Type B pancreatic cell (in vitro differentiated cells): Measurements from ENCODE around the gene COL23A1. TPM values are rescaled to one million over a fixed set of nuclear protein-coding genes. Genes with fewer than 3 reads are reported as not detected.

Experiments used
- DNase-seq: peaks from one replicate; pipeline ENCODE4 v3.0.0; 2021; ENCODE audit warnings: mixed read lengths; ENCODE audit not compliant: unreplicated experiment; ENCODE audit errors: extremely low spot score
- H3K27ac Mint-ChIP-seq: 2 replicates; pipeline ENCODE4 v1.8.0; 2021; ENCODE audit warnings: mild to moderate bottlenecking, mixed read lengths
- H3K27me3 Mint-ChIP-seq: 2 replicates; pipeline ENCODE4 v1.8.0; 2021; ENCODE audit warnings: mixed read lengths
- H3K36me3 Mint-ChIP-seq: 2 replicates; pipeline ENCODE4 v1.8.0; 2021; ENCODE audit warnings: mixed read lengths
- H3K4me1 Mint-ChIP-seq: one replicate; pipeline ENCODE4 v1.8.0; 2021; ENCODE audit warnings: mixed read lengths; ENCODE audit not compliant: unreplicated experiment
- H3K4me3 Mint-ChIP-seq: 2 replicates; pipeline ENCODE4 v1.8.0; 2021; ENCODE audit warnings: mild to moderate bottlenecking, mixed read lengths
- H3K9me3 Mint-ChIP-seq: 2 replicates; pipeline ENCODE4 v1.8.0; 2021; ENCODE audit warnings: mixed read lengths
- CTCF ChIP-seq: fragments of 200-600 bp; sonication (generic); conservative IDR thresholded peaks from 2 replicates; pipeline ENCODE4 v1.5.0; 2021; ENCODE audit warnings: antibody characterized with exemption, mild to moderate bottlenecking
- total RNA-seq: library from RNA; stranded (reverse); gene quantifications from 2 replicates; pipeline ENCODE4 v1.2.1, GENCODE V29; 2021; ENCODE audit warnings: low replicate concordance

Gene COL23A1
- total RNA-seq, 1 donor from 2014 or later: 15.5 TPM

- no peak for DNase-seq
- Mint-ChIP-seq H3K27me3 (no peaks in the 10 kb centered on the region), H3K27ac (no peak overlapping the region), H3K4me3 (no peak overlapping the region), H3K36me3 (no peaks in the 10 kb centered on the region), H3K9me3 (no peaks in the 10 kb centered on the region), H3K4me1 (peaks cover 27% of the 10 kb centered on the region)
- TF ChIP-seq CTCF: no peak
Observed at GRCh38 chr5:178540526-178540925, 49.7 kb downstream of the COL23A1 start.

- no peak overlapping the region for H3K4me3 Mint-ChIP-seq
- H3K27ac Mint-ChIP-seq: no peak overlapping the region
- TF ChIP-seq CTCF: no peak
- H3K4me1 Mint-ChIP-seq: peaks cover 22% of the 10 kb centered on the region
- no peak for DNase-seq
- no peaks in the 10 kb centered on the region for H3K27me3 Mint-ChIP-seq
- H3K9me3 Mint-ChIP-seq: no peaks in the 10 kb centered on the region
- no peaks in the 10 kb centered on the region for H3K36me3 Mint-ChIP-seq
Observed at GRCh38 chr5:178538741-178539229, 51.4 kb downstream of the COL23A1 start.

DNA sequence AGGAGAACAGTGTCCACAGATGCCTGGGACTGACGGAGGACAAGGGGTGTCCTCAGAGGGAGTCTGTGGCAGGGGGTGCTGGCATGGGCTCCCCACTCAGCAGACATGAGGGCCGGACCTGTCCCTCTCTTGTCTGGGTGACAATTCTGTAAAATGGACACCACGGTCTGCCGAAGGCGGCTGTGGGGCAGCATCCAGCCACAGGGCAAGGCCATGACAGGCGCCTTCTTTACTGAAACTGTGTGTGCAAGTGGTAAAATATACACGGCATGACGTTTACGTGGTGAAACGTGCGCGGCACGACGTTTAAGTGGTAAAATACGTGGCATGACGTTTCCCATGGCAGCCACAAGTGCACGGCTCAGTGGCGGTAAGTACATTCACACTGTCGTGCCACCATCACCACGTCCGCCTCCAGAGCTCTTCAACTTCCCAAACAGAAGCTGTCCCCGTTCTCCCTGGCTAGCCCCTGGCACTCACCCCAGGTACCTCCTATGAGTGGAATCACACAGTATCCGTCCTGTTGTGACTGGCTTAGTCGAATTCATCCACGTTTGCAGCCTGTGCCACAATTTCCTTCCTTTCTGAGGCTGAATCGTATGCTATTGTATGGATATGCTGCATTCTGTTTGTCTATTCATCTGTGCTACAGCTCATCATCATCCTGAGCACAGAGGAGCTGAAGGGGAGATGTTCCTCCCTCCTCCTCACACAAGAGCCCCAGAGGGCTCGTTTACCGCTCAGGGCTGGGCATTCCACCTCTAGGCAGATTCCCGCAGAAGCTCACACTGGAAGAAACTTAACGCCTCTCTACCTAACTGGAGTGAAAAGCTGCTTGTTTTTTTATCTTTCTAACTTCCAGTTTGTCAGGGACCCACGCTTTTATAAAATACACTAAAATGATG, 52.5 kb downstream of the COL23A1 start:
- H3K4me3 Mint-ChIP-seq: no peak overlapping the region
- H3K36me3 Mint-ChIP-seq: no peaks in the 10 kb centered on the region
- TF ChIP-seq CTCF: no peak
- DNase-seq: no peak
- H3K4me1 Mint-ChIP-seq: peaks cover 25% of the 10 kb centered on the region
- H3K27ac Mint-ChIP-seq: no peak overlapping the region
- H3K27me3 Mint-ChIP-seq: no peaks in the 10 kb centered on the region
- no peaks in the 10 kb centered on the region for H3K9me3 Mint-ChIP-seq

- Mint-ChIP-seq H3K27ac (no peak overlapping the region), H3K36me3 (no peaks in the 10 kb centered on the region), H3K9me3 (no peaks in the 10 kb centered on the region), H3K4me3 (no peak overlapping the region), H3K4me1 (peaks cover 20% of the 10 kb centered on the region), H3K27me3 (no peaks in the 10 kb centered on the region)
- no peak for DNase-seq
- TF ChIP-seq CTCF: no peak
Observed at GRCh38 chr5:178536541-178537466, 53.4 kb downstream of the COL23A1 start.

DNA sequence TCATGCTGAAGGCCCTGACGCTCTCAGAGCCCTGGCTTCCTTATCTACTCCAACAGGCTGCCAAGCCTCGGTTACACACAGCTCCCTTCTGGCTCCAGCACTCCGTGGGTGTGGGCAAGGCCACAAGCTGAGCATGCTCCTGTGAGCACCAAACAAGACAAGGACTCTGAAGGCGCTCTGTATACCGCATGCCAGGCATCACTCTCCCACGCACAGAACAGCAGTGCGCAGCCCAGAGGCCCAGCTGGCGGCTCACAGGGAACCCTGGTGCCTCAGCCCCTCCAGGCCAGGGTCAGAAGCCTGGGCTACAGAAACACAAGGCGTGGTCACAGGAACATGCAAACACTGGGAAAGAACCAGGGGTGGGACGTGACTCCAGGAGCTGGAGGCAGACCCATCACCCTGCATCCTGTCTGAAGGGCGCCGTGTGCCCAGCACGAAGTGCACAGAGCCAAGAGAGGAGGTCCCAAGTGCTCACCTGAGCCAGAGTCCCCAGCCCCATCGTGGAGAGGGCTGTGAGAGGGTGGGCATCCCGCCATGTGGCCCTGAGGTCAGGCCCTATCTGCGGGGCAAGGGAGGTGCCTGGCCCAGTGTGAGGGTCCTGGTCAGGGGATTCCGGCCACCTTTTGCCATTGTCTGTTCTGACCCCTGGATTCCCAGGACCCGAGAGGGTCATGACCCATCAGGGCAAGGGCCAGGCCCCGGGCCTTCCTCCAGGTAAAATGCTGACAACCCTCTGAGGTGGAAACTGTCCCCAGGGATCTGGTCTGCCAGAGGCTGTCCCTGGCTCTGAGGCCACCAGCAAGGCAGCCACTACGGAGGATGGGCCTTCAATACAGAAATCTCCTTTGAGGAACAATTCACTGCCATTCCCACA, 54.7 kb downstream of the COL23A1 start:
- H3K9me3 Mint-ChIP-seq: no peaks in the 10 kb centered on the region
- H3K27me3 Mint-ChIP-seq: no peaks in the 10 kb centered on the region
- TF ChIP-seq CTCF: no peak
- no peak overlapping the region for H3K4me3 Mint-ChIP-seq
- no peak overlapping the region for H3K27ac Mint-ChIP-seq
- no peaks in the 10 kb centered on the region for H3K36me3 Mint-ChIP-seq
- DNase-seq: no peak
- H3K4me1 Mint-ChIP-seq: peaks cover 20% of the 10 kb centered on the region
